GM12878 (cell line): Measurements from ENCODE around the gene ADAMTS2. TPM values are rescaled to one million over a fixed set of nuclear protein-coding genes. Genes with fewer than 3 reads are reported as not detected.

Source experiments
- ATAC-seq: fragments of 200-7000 bp; cut with Tn5 transposase; 3 replicates; pipeline ENCODE4 v1.9.1; 2020; ENCODE audit warnings: mild to moderate bottlenecking, moderate library complexity
- BruUV-seq: library from RNA; stranded (reverse); fragments of 400-500 nt; replicated peaks from 2 replicates; lab custom pipeline; 2021; lab: Mats Ljungman, UMichigan
- CTCF ChIA-PET: fragments of 300-600 bp; sonication (Branson Sonifier 250); formaldehyde crosslinking; extraction: SDS; loops from one replicate; lab custom pipeline; 2021; ENCODE audit warnings: inconsistent platforms; lab: Yijun Ruan, JAX
- POLR2A ChIA-PET: fragments of 350-600 bp; formaldehyde crosslinking; extraction: SDS; loops from one replicate; lab custom pipeline; 2021; ENCODE audit warnings: inconsistent platforms; lab: Charles Lee
- RAD21 ChIA-PET: fragments of 300-600 bp; sonication (Branson Sonifier 250); formaldehyde crosslinking; loops from one replicate; lab custom pipeline; 2023; ENCODE audit warnings: antibody characterized with exemption; ENCODE audit not compliant: unreplicated experiment; lab: Charles Lee
- SMC1A ChIA-PET: fragments of 300-600 bp; sonication (Branson Sonifier 250); formaldehyde crosslinking; loops from one replicate; lab custom pipeline; 2023; ENCODE audit not compliant: unreplicated experiment, uncharacterized antibody; lab: Charles Lee
- DNase-seq: peaks from one replicate; pipeline ENCODE4 v3.0.0-alpha.2; 2011; ENCODE audit warnings: low read depth, low spot score
- FAIRE-seq: peaks from 3 replicates; lab custom pipeline; 2011; peaks lifted over from hg19 to GRCh38; lab: Jason Lieb, UNC
- H2AFZ ChIP-seq: 2 replicates; pipeline ENCODE4 v1.6.0; 2011; ENCODE audit warnings: low read depth, low read length, control low read depth; ENCODE audit not compliant: control insufficient read depth
- H3K27ac ChIP-seq: 2 replicates; pipeline ENCODE4 v1.5.1; 2011; ENCODE audit warnings: control low read depth; ENCODE audit not compliant: control insufficient read depth, insufficient read depth
- H3K27me3 ChIP-seq, 2 experiments: replicated peaks in 1 of 2; 2 replicates each; pipeline versions ENCODE4 v1.6.0 to v1.6.1; 2011; ENCODE audit warnings: low read length in 1 of 2; ENCODE audit not compliant: control insufficient read depth in 2 of 2, insufficient read depth in 2 of 2
- H3K36me3 ChIP-seq, 2 experiments: 2 replicates each; pipeline ENCODE4 v1.5.1; 2011; ENCODE audit warnings: low read length in 1 of 2; ENCODE audit not compliant: control insufficient read depth in 2 of 2, insufficient read depth in 2 of 2
- H3K4me1 ChIP-seq: 2 replicates; pipeline ENCODE4 v1.6.1; 2011; ENCODE audit warnings: mild to moderate bottlenecking, low read length, moderate library complexity, mixed read lengths; ENCODE audit not compliant: control insufficient read depth, insufficient read depth
- H3K4me2 ChIP-seq: 2 replicates; pipeline ENCODE4 v1.6.0; 2011; ENCODE audit warnings: control low read depth; ENCODE audit not compliant: control insufficient read depth, insufficient read depth
- H3K4me3 ChIP-seq: fragments of 200-600 bp; sonication (generic); 2 replicates; pipeline ENCODE4 v1.5.1; 2016
- H3K79me2 ChIP-seq: 2 replicates; pipeline ENCODE4 v1.6.0; 2011; ENCODE audit warnings: low read length; ENCODE audit not compliant: control insufficient read depth, insufficient read depth
- H3K9ac ChIP-seq: 2 replicates; pipeline ENCODE4 v1.8.0; 2011; ENCODE audit warnings: low read length, control low read depth, mixed read lengths; ENCODE audit not compliant: control insufficient read depth, insufficient read depth
- H3K9me3 ChIP-seq: replicated peaks from 3 replicates; pipeline ENCODE4 v1.5.1; 2011; ENCODE audit warnings: mild to moderate bottlenecking, low read length; ENCODE audit not compliant: control insufficient read depth, insufficient read depth
- H4K20me1 ChIP-seq: 2 replicates; pipeline ENCODE4 v1.6.0; 2011; ENCODE audit not compliant: control insufficient read depth, insufficient read depth
- ATF2 ChIP-seq: IDR thresholded peaks from 2 replicates; pipeline ENCODE4 v1.6.1; 2012; ENCODE audit warnings: low read length, inconsistent platforms
- BACH1 ChIP-seq: fragments of 450-650 bp; IDR thresholded peaks from 2 replicates; pipeline ENCODE4 v1.6.1; 2017; ENCODE audit warnings: mild to moderate bottlenecking, borderline replicate concordance
- CEBPB ChIP-seq, 2 experiments: fragments of 150-350 bp in 1 of 2; IDR thresholded peaks; 2 replicates each; pipeline ENCODE4 v1.6.1; 2012 to 2014; ENCODE audit warnings: low read depth in 2 of 2, low read length in 2 of 2, borderline replicate concordance in 1 of 2, inconsistent platforms in 1 of 2
- CHD2 ChIP-seq: IDR thresholded peaks from 2 replicates; pipeline ENCODE4 v1.6.1; 2011; ENCODE audit warnings: low read depth, low read length, improper control_type of control experiment, borderline replicate concordance
- DPF2 ChIP-seq: fragments of 450-650 bp; IDR thresholded peaks from 2 replicates; pipeline ENCODE4 v1.6.1; 2017; ENCODE audit warnings: mild to moderate bottlenecking
- FOS ChIP-seq: IDR thresholded peaks from 3 replicates; pipeline ENCODE4 v1.6.1; 2011; ENCODE audit warnings: borderline replicate concordance; ENCODE audit not compliant: insufficient read length; ENCODE audit errors: extremely low read depth
- IRF4 ChIP-seq: IDR thresholded peaks from 2 replicates; pipeline ENCODE4 v1.6.1; 2011; ENCODE audit warnings: low read depth, low read length
- POLR2A ChIP-seq: IDR thresholded peaks from 2 replicates; pipeline ENCODE4 v1.6.1; 2011; ENCODE audit warnings: low read depth, mild to moderate bottlenecking, low read length
- SMAD1 ChIP-seq: fragments of 450-650 bp; IDR thresholded peaks from 2 replicates; pipeline ENCODE4 v1.6.1; 2018; ENCODE audit warnings: mild to moderate bottlenecking, low read depth; ENCODE audit not compliant: partially characterized antibody
- SMC3 ChIP-seq: IDR thresholded peaks from 2 replicates; pipeline ENCODE4 v1.6.1; 2011; ENCODE audit warnings: low read length, improper control_type of control experiment, borderline replicate concordance
- SREBF2 ChIP-seq: IDR thresholded peaks from 2 replicates; pipeline ENCODE4 v1.6.1; 2012; ENCODE audit warnings: mild to moderate bottlenecking, low read length
- YY1 ChIP-seq: IDR thresholded peaks from 2 replicates; pipeline ENCODE4 v1.6.1; 2011; ENCODE audit warnings: low read depth, mild to moderate bottlenecking, low read length
- ZNF24 ChIP-seq: fragments of 450-650 bp; IDR thresholded peaks from 2 replicates; pipeline ENCODE4 v1.6.1; 2017; ENCODE audit warnings: antibody characterized with exemption, mild to moderate bottlenecking
- ZSCAN29 ChIP-seq: fragments of 450-650 bp; IDR thresholded peaks from 2 replicates; pipeline ENCODE4 v1.6.1; 2017; ENCODE audit warnings: mild to moderate bottlenecking, moderate library complexity
- WGBS: methylation state at CpG from one replicate; pipeline ENCODE4 v1.1.6; 2016; ENCODE audit warnings: low lambda C conversion rate; ENCODE audit not compliant: insufficient replicate concordance, insufficient coverage; ENCODE audit errors: missing lambda C conversion rate; 5-methylcytosine and 5-hydroxymethylcytosine counted together
- in situ Hi-C: fragments of 300-500 bp; cut with MboI; formaldehyde crosslinking; loops from 9 replicates; pipeline ENCODE4 v1.14.3; 2018; ENCODE audit warnings: mixed read lengths
- intact Hi-C: fragments of 100-400 bp; cut with micrococcal nuclease; formaldehyde crosslinking; loops from one replicate; pipeline ENCODE4 v1.14.2; 2022; ENCODE audit not compliant: unreplicated experiment
- polyA plus RNA-seq, 11 experiments: library from polyadenylated mRNA; depleted of rRNA in 4 of 11; unstranded in 6 of 11; stranded (reverse) in 5 of 11; fragments of >200 nt; fragmentation: Nextera tagmentation in 4 of 11; fragmentation: Illumina TruSeq in 1 of 11; extraction: Ambion mirVana in 4 of 11; extraction: Trizol in 1 of 11; gene quantifications; 1 replicate in 1 of 11; 2 replicates in 10 of 11; pipeline versions ENCODE4 v1.2.1 to v1.2.3, GENCODE V29; 2011 to 2016; ENCODE audit warnings: inconsistent platforms in 2 of 11, missing spikeins in 2 of 11, low read depth in 1 of 11
- total RNA-seq, 4 experiments: library from RNA; depleted of rRNA in 3 of 4; stranded (reverse); fragments of >200 nt in 3 of 4; fragmentation: Illumina TruSeq in 1 of 4; extraction: Trizol in 1 of 4; gene quantifications; 2 replicates each; pipeline versions ENCODE4 v1.2.1 to v1.2.3, GENCODE V29; 2013 to 2021
- TF ChIP-seq, protein P1 (sequence below): fragments of 450-650 bp; IDR thresholded peaks from 2 replicates; pipeline ENCODE4 v1.6.1; 2014; ENCODE audit warnings: mild to moderate bottlenecking
- TF ChIP-seq, protein P2 (sequence below): IDR thresholded peaks from 2 replicates; pipeline ENCODE4 v1.6.1; 2011; ENCODE audit warnings: low read depth, mild to moderate bottlenecking, low read length, moderate library complexity, borderline replicate concordance; ENCODE audit errors: extremely low read depth

Gene ADAMTS2
- total and polyA plus RNA-seq, 10 of the 15 experiments (the other 5 are each of a cell fraction or from before 2014, with no cell fraction given), result 0.03 to 0.05 TPM; not detected in 8

GRCh38 chr5:179373101-179373934 lies 28.1 kb upstream of the ADAMTS2 start:
- Histone ChIP-seq H3K9ac (no peak overlapping the region), H3K79me2 (no peaks in the 10 kb centered on the region), H2AFZ (no peak overlapping the region), H4K20me1 (no peaks in the 10 kb centered on the region), H3K4me3 (no peak overlapping the region), H3K27ac (no peak overlapping the region), H3K4me1 (no peaks in the 10 kb centered on the region), H3K36me3 (no peaks in the 10 kb centered on the region), H3K27me3 (no peaks in the 10 kb centered on the region), H3K4me2 (no peak overlapping the region), H3K9me3 (no peaks in the 10 kb centered on the region; the same call in 2 of the 3 replicates)
- ChIA-PET SMC1A (no interaction called here), POLR2A (no interaction called here), CTCF (interaction anchor here (0.5 kb wide), 1 partner anchor 1285 kb away, joined by 3 read pairs; no protein-coding TSS in a partner anchor), RAD21 (no interaction called here)
- in situ Hi-C loops, result no loop called here
- 47% methylated on average over 26 of the region's 26 CpGs for WGBS
- TF ChIP-seq POLR2A (no peak), IRF4 (no peak), CHD2 (no peak), SMAD1 (no peak), FOS (no peak), ZSCAN29 (no peak), SREBF2 (no peak), SMC3 (no peak), YY1 (no peak), CEBPB (IDR thresholded peaks at IDR 0.05; ENCODE audit: borderline replicate concordance in 1 of 2, low read depth in 2 of 2, low read length in 2 of 2) (no peak), DPF2 (no peak), BACH1 (no peak), ATF2 (no peak), ZNF24 (no peak)
- TF ChIP-seq, protein P1, sequence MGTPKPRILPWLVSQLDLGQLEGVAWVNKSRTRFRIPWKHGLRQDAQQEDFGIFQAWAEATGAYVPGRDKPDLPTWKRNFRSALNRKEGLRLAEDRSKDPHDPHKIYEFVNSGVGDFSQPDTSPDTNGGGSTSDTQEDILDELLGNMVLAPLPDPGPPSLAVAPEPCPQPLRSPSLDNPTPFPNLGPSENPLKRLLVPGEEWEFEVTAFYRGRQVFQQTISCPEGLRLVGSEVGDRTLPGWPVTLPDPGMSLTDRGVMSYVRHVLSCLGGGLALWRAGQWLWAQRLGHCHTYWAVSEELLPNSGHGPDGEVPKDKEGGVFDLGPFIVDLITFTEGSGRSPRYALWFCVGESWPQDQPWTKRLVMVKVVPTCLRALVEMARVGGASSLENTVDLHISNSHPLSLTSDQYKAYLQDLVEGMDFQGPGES, result no peak
- TF ChIP-seq, protein P2, sequence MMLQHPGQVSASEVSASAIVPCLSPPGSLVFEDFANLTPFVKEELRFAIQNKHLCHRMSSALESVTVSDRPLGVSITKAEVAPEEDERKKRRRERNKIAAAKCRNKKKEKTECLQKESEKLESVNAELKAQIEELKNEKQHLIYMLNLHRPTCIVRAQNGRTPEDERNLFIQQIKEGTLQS, result no peak
- DNase-seq (no peak), ATAC-seq (no peak), FAIRE-seq (no peak)
- intact Hi-C loops, result no loop called here
- no TSS peak for BruUV-seq
